Epithelial cell of prostate (primary cell): ENCODE data around the gene SCAF8.
A peak's percentile ranks its signal among the peaks of the same experiment; 100 is the strongest.
"Not testable (repeated sequence)": the region's sequence is repeated elsewhere in the genome, so short reads cannot be mapped to it uniquely, and the experiment has no call there.

Experiments used
- DNase-seq: peaks from one replicate; pipeline ENCODE4 v3.0.0-alpha.2; 2011; ENCODE audit warnings: low read depth, low spot score
- H3K27ac ChIP-seq: fragments of 450-650 bp; 2 replicates; pipeline ENCODE4 v1.5.1; 2017; ENCODE audit warnings: mild to moderate bottlenecking

Gene SCAF8

DNA sequence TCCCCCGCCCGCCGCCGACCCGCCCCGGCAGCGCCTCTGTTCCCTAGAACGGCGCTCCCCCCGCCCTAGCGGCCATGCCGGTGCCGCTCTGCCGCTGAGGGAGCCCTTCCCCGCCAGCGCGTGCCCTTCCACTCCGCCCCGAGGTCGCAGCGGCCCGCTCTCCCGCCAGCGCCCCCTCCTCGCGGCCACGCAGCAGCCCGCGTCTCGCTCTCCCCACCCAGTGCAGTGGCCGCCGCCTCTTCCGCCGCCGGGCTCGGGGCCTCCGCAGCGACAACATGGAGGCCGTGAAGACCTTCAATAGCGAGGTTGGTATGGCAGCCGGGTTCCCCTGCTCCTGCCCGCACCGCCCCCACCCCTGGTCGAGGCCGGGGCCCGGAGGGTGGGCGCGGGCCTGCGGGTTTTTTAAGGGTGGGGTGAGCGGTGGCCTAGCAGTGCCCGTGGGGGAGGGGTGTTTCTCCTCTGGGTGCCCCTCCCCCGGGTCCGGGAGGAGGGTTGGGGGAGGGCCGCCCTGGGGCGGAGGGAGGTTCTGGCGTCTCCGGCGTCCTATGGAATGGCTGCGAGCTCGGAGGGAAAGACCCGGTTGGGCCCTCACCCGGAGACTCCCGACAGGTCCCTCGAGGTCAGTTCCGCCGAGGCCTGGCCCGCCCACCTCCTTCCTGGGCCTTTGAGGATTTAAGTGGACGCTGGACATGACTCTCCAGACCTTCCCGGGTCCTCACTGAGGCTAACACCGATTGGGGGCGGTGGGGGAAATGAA lies 588 bp downstream of the SCAF8 start:
- peak; percentile 78 for DNase-seq
- peak overlapping the region; percentile 95 for H3K27ac ChIP-seq

- no peak overlapping the region for H3K27ac ChIP-seq
These were observed 3.5 kb downstream of the SCAF8 start for GRCh38 chr6:154736618-154737259.

DNA sequence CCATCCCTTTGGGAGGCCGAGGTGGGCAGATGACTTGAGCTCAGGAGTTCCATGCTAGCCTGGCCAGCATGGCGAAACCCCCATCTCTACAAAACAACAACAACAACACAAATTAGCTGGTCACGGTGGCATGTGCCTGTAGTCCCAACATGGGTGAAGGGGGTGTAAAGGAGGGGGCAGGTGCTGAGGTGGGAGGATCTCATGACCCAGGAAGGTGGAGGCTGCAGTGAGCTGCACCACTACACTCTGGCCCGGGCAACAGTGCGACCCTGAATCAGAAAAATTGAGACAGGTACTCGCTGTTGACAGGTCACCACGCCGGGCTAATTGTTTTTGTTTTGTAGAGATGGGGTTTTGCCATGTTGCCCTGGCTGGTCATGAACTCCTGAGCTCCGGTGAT lies 4.2 kb downstream of the SCAF8 start:
- H3K27ac ChIP-seq: no peak overlapping the region
- no peak for DNase-seq

More at GRCh38 chr6:154736618-154737259, 3.5 kb downstream of the SCAF8 start:
- DNase-seq: no peak

- H3K27ac ChIP-seq: no peak overlapping the region
These were observed 5.3 kb downstream of the SCAF8 start for GRCh38 chr6:154738551-154738961.

GRCh38 chr6:154740658-154741057 lies 7.4 kb downstream of the SCAF8 start:
- no peak overlapping the region for H3K27ac ChIP-seq
- DNase-seq: no peak

More at GRCh38 chr6:154738551-154738961, 5.3 kb downstream of the SCAF8 start:
- DNase-seq: no peak

- no peak for DNase-seq
- no peak overlapping the region for H3K27ac ChIP-seq
These were observed 9.7 kb downstream of the SCAF8 start for GRCh38 chr6:154742891-154743290.

- not testable (repeated sequence) for H3K27ac ChIP-seq, DNase-seq
These were observed 11.0 kb downstream of the SCAF8 start for GRCh38 chr6:154744029-154744745.

- no peak for DNase-seq
- H3K27ac ChIP-seq: no peak overlapping the region
These were observed 12.0 kb downstream of the SCAF8 start for GRCh38 chr6:154745243-154745642.

DNA sequence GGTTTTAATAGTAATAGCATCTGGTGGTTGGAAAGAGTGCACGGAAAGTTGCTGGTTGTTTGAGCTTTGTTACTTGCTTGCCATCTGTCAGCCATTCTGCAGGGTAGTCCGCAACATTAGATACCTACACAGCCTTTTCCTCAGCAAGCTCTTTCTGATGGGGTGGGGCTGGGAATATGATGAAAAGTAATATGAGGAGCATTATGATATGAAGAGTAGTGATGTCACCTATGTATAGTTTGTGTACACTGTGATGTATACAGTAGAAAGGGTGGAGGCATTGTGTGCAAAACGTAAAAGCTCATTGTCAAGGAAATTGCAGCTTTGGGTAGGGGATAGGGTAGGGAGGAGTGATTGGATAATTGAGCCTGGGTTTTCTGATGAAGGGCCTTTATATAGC lies 16.1 kb downstream of the SCAF8 start:
- no peak overlapping the region for H3K27ac ChIP-seq
- no peak for DNase-seq

- DNase-seq: no peak
- H3K27ac ChIP-seq: no peak overlapping the region
These were observed 18.0 kb downstream of the SCAF8 start for GRCh38 chr6:154751011-154751800.

GRCh38 chr6:154752022-154752421 lies 18.8 kb downstream of the SCAF8 start:
- DNase-seq: no peak
- H3K27ac ChIP-seq: no peak overlapping the region

- no peak for DNase-seq
- H3K27ac ChIP-seq: peak overlapping the region; percentile 34
These were observed 20.9 kb downstream of the SCAF8 start for GRCh38 chr6:154754152-154754551.

- DNase-seq: no peak
- peak overlapping the region; percentile 63 for H3K27ac ChIP-seq
These were observed 24.3 kb downstream of the SCAF8 start for GRCh38 chr6:154757352-154758050.

DNA sequence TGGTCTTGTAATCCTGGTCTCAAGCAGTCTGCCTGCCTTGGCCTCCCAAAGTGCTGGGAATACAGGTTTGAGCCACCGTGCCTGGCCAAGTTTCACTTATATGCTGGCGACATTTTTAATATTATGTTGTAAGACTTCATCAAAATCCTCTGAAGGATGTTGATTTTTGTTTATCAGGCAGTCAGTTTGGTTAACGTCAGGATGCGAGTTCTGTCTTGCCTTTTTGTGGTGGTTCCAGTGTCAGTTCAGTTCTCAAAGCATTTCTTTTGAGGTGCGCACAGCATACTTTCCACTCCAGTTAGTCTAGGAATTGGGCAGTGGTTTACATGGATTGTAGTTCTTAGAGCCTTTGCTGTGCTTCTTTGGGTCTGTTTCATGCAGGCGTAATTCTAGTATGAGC lies 24.9 kb downstream of the SCAF8 start:
- DNase-seq: peak; percentile 55
- H3K27ac ChIP-seq: peak overlapping the region; percentile 63

DNA sequence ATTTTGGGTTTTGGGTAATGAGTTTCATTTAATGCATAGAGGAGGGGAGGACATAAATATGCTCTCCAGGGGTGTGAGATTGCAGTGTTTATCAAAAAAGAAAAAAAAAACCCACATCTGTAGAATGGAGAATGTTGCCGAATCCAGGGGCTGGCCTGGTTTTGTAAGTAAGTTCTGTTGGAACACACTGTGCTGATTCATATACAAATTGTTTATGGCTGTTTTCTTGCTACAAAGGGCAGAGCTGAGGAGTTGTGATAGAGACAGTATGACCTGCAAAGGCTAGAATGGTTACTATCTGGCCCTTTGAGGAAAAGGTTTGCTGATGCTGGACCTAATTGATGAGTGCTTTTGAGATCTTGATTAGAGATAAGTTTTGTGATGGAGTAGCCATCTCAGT lies 30.4 kb downstream of the SCAF8 start:
- no peak for DNase-seq
- H3K27ac ChIP-seq: no peak overlapping the region

DNA sequence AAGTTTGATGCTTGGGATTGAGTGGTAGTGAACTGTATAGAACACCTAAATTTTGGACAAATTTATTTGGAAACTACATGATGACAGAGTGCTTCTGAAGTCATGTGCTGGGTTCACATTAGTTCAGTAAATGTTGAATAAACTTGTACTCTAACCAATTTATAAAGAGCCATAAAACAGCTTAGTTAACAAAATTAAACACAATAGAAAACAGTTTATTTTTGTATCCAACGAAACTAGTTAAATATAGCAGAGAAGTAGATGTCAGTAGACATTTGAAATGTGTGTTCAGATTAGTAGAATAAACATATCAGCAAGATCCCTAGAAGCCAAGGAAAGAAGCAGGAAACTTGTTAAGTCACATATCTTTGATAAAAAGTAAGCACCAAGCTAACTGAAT lies 32.1 kb downstream of the SCAF8 start:
- H3K27ac ChIP-seq: no peak overlapping the region
- DNase-seq: no peak

DNA sequence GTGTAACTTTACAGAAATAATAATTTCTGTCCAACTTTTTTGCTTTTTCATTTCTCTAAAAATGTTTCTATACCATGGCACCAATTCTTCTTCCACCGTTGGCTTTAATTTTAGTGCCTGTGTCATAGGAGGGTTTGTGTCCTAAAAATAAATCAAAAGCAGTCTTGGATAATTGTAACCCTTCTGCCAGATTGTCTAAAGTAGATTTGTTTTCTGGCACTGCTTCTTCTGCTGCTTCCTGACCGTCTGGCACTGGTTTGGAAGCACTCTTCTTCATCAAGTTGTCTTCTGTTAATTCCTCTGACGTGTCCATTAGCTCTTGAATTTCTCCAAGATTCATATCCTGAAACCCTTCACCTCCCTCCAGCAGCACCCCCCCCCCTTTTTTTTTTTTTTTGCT lies 33.1 kb downstream of the SCAF8 start:
- DNase-seq: no peak
- no peak overlapping the region for H3K27ac ChIP-seq

DNA sequence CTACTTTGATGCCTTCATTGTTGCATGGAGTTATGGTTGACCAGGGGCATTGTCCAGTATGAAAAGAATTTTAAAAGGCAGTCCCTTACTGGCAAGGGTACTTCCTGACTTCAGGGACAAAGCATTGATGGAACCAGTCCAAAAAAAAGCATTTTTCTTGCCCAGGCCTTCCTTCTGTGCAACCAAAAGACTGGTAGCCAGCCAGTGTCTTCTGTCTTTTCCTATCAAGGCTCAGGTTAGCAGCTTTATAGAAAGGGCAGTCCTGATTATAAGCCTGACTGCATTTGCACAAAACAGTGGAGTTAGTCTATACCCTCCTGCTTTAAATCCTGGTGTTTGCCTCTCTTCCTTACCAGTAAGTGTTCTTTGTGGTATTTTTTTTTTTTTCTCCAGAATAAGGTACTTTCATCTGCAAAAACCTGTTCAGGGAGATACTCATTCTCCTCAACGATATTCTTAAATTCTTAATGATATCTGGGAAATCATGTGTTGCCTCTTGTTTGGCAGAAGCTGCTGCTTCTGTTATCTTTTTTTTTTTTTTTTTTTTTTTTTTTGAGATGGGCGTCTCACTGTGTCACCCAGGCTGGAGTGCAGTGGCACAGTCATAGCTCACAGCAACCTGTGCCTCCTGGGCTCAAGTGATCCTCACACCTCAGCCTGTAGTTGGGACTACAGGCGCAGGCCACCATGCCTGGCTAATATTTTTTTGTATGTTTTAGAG lies 33.9 kb downstream of the SCAF8 start:
- H3K27ac ChIP-seq: no peak overlapping the region

DNA sequence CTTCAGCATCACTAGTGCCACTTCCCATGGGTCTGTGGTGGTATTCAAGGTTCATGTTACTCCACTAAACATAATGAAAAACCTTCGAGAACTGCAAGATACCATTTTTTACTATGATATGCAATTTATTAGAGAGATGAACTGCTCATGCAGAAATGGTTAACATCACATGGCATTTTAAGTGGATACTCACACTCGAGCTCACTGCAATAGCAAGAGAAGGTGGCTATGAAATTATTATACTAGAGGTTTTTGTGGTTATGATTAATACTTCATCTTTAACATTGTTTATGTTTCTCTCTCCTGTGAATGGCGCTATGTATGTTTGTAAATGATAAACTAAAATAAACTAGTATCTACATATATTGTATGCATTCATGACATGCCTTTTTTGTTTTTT lies 35.1 kb downstream of the SCAF8 start:
- DNase-seq: no peak
- H3K27ac ChIP-seq: no peak overlapping the region

More for the DNA sequence above, 33.9 kb downstream of the SCAF8 start:
- DNase-seq: no peak
